T1000 (cell line): ENCODE results near the gene CRACR2A.

Source experiments
- DNase-seq: peaks from one replicate; lab custom pipeline; 2025; ENCODE audit warnings: mixed read lengths; lab: John Stamatoyannopoulos, UW

The CRACR2A gene

GRCh38 chr12:3598896-3599860 is 153.7 kb downstream of the CRACR2A start:
- DNase-seq: no peak

- DNase-seq: no peak
These were observed 155.2 kb downstream of the CRACR2A start for GRCh38 chr12:3597526-3598210.

DNA sequence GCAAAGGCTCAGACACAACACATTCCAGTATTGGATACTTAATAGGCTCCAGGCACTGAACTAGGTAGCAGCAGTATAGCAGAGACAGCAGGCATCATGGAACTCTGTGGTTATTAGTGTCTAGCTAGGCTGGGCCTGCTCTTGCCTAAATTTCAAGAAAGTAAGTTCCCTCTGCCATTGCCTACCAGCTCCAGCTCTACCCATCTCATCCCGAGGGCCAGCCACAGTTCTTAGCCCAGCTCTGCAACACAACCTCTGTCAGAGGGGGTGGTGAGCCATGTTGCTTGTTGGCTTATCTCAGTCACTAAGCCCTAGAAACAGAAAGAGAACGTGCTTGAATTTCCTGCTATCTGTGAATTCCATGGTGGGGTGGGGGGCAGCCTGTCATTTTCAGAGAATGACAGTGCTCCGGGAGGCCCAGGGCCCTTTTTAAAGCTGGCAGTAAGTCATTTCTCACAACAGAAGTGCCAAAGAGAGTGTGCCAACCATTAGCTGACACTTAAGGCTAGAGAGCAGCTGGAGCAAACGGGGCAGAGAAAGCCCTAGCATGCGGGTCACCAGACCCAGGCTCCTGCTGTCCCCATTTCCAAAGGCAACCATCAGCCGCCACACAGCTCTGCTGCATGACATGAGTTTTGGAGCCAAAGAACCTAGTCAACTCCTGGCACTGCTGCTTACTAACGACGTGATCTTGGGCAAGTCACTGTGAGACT is 156.1 kb downstream of the CRACR2A start:
- no peak for DNase-seq

DNA sequence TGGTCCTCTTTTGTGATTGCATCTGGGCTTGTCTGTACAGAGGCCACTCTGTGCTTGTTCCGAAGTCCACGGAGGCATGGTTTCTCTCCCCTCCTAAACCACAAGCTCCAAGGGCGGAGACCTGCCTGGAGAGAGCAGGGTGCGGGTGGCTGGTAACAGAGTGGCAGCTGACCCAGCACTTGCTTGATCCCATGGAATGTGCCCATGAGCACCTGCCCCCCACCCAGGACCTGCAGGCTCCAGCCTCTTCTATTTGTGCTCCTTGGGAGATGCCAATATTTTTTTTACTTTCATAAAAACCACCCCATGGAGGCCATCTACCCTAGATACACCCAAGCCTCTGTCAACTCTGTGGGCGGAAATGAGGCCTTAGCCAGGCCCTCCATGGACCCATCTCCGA is 157.2 kb downstream of the CRACR2A start:
- DNase-seq: no peak

- DNase-seq: no peak
These were observed 157.9 kb downstream of the CRACR2A start for GRCh38 chr12:3594966-3595365.

- no peak for DNase-seq
These were observed 158.9 kb downstream of the CRACR2A start for GRCh38 chr12:3593906-3594483.

- no peak for DNase-seq
These were observed 159.9 kb downstream of the CRACR2A start for GRCh38 chr12:3592856-3593625.

- no peak for DNase-seq
These were observed 163.2 kb downstream of the CRACR2A start for GRCh38 chr12:3589745-3590144.

DNA sequence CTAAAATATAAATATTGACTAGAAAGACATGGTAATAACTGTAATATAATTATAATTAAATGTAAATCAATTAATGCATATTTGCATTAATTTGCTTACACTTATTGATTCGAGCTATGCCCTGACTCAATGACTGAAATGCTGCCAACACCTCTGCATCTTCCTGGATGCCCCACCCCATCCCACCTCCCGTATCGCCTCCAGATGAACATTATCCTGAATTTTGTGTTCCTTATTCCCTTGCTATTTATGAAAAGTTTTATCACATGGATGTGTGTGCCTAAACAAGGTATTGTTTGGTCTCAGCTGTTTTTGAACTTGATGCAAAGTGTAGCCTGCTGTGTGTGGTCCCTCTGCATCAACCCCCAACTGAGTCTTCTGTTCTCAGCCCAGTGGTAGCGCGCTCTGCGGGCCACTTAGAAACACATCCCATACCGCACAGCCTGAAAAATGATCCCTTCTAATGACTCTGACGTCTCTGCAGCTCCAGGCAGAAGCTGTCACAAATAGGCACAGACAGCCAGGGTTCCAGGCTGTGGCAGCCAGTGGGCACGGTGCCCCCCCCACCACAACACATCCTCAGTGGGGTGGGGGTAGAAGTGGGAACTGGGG is 165.4 kb downstream of the CRACR2A start:
- DNase-seq: no peak

DNA sequence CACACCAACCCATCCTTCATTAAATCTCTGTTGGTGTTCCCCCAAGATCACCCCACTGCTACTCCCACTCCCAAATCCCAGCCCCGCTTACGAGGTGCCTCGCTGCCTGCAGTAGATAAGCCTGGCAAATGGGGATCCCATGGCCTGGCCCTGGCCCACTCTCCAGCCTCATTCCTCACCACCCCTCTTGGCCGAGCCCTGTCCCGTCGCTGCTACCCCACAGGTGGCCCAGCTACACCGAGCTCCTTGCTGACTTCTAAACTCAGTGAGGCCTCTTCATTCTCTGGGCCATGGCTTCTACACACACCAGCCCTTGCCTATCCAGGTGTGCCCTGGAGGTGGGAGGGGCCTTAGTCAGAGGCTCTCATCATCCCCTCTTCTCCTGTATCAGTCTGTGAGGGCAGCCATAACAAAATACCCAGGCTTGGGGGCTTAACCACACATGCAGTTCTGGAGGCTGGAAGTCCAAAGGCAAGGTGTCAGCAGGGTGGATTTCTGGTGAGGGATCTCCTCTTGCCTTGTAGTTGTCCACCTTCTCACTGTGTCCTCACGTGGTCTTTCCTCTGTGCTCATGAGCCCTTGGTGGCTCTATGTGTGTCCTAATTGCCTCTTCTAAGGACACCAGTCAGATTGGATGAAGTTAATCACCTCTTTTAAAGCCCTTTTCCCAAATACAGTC is 169.1 kb downstream of the CRACR2A start:
- no peak for DNase-seq

DNA sequence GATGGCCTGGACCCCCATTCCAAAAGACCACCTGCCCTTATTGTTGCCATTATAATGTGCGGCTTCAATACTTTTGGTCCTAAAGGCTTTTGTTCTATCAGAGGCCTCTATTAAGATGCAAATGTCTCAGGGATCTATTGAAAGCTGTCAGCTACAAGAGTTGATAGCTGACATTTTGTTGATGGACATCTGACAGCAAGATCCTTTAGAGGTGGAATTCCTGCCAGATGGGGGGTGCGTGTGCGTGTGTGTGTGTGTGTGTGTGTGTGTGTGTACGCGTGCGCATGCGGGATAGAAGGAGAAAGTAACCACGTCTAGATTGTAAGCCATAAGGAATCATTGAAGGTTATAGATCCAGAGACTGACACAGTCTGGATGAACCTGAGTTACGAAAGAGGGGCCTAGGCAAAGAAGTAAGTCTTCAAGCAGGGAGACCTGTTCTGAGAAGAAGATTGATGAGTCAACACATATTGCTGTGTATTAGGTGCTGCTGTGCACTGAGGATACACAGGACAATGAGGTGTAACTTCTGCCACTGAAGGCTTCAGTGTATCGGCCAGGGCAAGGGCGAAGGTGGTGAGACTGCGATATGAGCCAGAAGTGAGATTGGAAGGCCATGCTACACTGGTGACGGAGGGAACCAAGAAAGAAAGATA is 172.7 kb downstream of the CRACR2A start:
- no peak for DNase-seq

GRCh38 chr12:3579446-3580093 is 173.3 kb downstream of the CRACR2A start:
- no peak for DNase-seq

DNA sequence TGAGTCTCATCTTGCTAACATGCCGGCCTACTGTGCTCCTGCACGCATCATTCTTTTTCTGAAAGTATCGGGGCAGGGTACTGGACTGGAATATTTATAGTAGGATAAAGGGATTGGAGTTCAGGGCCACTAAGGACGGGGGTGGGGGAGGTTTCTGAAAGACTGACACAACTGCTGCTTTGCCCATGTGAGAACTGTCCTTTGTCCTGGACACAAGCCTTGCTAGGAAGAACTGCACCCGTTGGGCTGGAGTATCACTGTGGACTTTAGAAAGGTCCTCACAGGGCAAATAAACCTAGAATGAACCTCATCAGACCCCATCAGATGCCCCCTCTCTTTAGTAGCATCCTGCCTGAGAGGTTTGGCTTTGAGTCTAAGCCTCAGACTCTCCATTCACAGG is 174.4 kb downstream of the CRACR2A start:
- no peak for DNase-seq

DNA sequence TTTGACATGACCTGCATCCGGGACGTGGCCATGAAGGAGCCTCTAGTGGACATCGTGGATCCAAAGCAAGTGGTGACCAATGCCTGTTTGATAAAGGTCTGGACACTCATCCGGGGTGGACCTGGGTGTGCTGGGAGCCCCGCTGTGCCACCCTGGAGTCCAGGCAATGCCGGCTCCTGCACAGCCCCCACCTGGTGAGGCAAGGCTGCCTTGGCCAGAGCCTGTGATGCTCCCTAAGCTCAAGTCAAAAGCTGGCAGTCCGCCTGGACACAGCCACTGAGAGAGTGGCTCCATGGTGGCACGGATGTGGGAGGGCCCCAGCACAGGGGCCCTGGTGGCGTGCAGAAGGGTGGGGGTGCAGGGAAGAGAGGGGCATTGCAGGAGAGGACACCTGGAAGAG is 176.0 kb downstream of the CRACR2A start:
- no peak for DNase-seq

DNA sequence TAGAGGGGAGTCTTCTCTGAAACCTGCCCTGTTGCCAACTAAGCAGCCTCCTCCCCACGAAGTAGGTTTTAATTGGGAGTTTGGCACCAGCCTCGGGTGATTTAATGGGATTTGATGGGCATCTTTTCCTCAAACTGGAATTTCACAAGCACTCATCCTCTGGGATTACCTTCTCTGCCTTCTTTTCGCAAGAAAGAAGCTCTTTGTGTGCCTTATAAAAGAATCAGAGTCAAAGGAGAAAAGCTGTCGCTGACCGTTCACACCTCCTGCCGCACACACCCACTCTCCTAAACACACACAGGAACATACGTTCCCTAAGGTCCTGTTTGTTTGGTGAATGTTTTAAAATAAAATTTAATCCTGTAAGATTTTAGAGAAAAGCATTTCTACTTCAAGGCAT is 177.9 kb downstream of the CRACR2A start:
- no peak for DNase-seq

DNA sequence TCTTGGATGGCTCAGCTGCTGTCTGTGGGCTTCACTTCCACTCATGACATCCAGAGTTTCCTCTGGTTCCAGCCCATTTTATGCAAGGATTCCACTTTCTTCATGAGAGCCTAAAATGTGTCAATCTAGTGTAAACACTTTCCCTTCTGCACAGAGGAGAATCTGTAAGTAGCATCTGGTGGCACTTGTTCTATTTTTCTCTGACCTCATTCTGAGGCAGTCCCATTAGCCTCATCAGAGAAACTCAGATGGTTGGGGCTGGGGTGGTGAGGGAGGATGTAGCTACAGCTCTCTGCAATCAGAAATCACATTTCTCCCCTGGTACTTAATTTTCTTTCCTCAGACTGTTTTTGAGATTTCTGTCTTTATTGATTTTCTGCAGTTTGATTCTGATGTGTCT is 180.3 kb downstream of the CRACR2A start:
- no peak for DNase-seq

- no peak for DNase-seq
These were observed 181.2 kb downstream of the CRACR2A start for GRCh38 chr12:3571724-3572123.

DNA sequence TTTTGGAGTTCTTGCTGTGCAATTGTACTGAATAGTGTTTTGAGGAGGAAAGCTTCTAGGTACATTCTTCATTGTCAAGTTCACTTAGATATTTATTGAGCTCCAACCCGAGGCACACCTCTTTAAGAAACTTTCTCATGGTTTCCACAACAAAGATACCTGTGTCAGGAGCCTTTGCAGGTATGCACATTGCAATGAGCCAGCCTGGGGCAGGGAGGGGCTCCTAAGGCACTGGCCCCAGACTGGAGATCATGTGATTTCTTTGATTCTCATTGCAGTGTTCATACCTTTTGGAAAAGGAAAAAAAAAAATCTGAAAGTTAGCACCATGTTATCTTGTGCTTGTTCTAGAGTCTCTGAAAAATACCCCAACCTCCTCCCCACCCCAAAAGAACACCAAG is 181.6 kb downstream of the CRACR2A start:
- no peak for DNase-seq

DNA sequence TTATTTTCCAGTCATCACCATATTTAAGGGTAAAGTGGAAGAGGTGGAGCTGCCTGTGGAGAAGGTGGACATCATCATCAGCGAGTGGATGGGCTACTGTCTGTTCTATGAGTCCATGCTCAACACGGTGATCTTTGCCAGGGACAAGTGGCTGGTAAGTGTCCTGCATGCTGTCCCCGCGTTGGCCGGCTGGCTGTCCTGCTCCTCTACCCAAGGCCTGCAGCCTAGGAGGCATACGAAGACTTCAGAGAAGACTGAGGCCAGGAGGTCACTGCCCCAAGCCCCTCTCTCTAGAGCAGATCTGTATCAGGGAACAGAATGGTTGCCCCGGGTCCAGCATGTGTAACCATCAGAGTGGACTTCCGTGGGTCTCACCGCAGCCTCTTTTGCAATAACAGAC is 184.2 kb downstream of the CRACR2A start:
- no peak for DNase-seq
